ENCODE measurements around the gene DLG2. TPM values are rescaled to one million over a fixed set of nuclear protein-coding genes. Genes with fewer than 3 reads are reported as not detected.

The DLG2 gene
- total RNA-seq, 3 donors from 2014 or later: 4.3 to 12.3 (median 6.9) TPM

DNA sequence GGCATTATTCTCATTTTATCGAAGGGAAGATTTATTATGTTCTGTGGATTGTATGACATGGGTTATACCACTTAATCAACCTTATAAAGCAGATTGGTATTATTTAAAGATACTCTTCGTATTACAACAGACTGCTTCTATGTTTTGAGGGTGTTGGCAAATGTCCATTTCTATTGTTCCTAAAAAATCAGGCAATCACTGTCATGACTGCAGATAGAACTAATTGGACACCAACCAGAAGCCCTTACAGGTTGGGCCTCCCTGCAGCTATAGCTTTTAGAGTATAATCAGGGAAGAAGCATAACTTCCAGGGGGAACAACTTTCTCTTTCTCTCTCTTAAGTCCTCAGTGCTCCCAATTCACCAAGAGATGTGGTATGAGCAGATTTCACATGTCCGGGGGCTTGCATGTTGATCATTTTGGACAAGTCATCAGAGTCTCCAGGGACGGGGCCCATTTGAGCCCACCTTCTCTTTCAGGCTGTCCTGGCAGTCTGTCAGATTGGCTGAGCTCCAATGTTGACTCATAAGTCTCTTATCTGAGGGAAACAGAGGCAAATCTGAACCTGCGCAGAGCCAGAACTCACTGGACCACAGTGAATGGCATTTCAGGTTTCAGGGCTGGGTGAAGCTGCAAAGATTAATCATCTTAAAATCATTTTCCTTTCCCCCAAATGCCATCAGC, 2077.0 kb downstream of the DLG2 start:
- no peak for TF ChIP-seq POLR2A (IDR thresholded peaks at IDR 0.05)
- TF ChIP-seq, protein P1, sequence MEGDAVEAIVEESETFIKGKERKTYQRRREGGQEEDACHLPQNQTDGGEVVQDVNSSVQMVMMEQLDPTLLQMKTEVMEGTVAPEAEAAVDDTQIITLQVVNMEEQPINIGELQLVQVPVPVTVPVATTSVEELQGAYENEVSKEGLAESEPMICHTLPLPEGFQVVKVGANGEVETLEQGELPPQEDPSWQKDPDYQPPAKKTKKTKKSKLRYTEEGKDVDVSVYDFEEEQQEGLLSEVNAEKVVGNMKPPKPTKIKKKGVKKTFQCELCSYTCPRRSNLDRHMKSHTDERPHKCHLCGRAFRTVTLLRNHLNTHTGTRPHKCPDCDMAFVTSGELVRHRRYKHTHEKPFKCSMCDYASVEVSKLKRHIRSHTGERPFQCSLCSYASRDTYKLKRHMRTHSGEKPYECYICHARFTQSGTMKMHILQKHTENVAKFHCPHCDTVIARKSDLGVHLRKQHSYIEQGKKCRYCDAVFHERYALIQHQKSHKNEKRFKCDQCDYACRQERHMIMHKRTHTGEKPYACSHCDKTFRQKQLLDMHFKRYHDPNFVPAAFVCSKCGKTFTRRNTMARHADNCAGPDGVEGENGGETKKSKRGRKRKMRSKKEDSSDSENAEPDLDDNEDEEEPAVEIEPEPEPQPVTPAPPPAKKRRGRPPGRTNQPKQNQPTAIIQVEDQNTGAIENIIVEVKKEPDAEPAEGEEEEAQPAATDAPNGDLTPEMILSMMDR (IDR thresholded peaks at IDR 0.05): no peak
- TF ChIP-seq POLR2AphosphoS5 (IDR thresholded peaks at IDR 0.05): no peak
- no peak overlapping the region for H3K4me3 ChIP-seq
- no peaks in the 10 kb centered on the region for H3K4me1 ChIP-seq
- no peaks in the 10 kb centered on the region for H3K27me3 ChIP-seq
- intact Hi-C loops (cut with DNase I; ENCODE audit: low total_unique reads): no loop called here
- H3K27ac ChIP-seq: no peak overlapping the region
- H3K36me3 ChIP-seq: no peaks in the 10 kb centered on the region
- DNase-seq (ENCODE audit: low spot score in 2 of 2): no peak
- H3K9me3 ChIP-seq: no peaks in the 10 kb centered on the region

DNA sequence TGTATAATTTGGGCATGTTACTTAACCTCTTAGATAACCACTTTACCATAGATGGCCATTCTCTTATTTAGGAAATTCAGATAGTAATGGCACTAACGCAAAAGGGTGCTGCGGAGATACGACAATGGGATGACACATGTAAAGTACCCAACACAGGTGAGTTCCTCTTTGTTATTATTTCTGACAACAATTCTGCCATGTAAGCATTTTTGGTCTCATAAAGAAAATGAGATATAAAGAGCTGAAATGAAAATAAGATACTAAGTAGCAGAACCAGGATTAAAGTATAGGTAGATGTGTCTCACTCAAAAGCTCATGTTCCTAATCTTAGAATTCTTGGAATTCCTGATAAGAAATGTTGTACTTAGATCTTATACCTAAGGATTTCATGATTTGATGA, 2080.8 kb downstream of the DLG2 start:
- Histone ChIP-seq H3K4me1 (no peaks in the 10 kb centered on the region), H3K4me3 (no peak overlapping the region), H3K27ac (no peak overlapping the region), H3K27me3 (no peaks in the 10 kb centered on the region), H3K36me3 (no peaks in the 10 kb centered on the region), H3K9me3 (no peaks in the 10 kb centered on the region)
- TF ChIP-seq POLR2AphosphoS5 (IDR thresholded peaks at IDR 0.05): no peak
- TF ChIP-seq, protein P1 (IDR thresholded peaks at IDR 0.05): no peak
- no peak for TF ChIP-seq POLR2A (IDR thresholded peaks at IDR 0.05)
- DNase-seq (ENCODE audit: low spot score in 2 of 2): no peak
- intact Hi-C loops (cut with DNase I; ENCODE audit: low total_unique reads): no loop called here

DNA sequence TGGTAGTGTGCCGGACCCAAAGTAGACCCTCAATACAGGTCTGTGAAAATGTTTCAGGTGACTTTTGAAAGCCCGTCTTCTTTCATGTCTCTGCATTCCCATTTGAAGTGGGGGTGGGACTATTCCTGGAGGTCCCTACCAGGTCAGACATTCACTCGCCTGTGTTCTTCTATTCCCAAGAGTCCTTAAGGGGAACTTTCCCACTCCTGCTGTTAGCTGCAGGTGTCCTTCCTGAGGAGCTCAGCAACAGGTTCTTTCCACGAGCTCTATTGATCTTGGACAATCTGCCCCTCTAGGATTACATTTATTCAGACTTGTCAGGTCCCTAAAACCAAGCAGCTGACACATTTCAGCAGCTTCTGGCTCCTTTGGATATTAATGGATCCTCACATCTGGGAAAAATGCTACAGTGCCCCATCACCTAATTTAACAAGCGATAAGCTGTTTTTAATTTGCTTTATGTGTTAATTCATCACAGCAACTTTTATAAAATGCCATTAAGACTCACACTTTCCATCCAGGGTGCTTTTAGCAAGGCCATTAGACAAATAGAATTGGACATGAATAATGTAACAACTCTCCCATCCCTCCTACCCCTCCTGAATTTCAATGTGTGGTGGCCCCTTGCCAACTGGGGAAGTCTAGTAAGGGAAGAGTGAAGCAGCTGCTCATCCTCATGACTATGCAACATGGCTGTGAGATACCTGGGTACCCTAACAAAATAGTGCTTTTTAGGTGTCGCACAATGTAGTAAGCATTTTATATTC, 2081.5 kb downstream of the DLG2 start:
- H3K27ac ChIP-seq: no peak overlapping the region
- H3K4me3 ChIP-seq: no peak overlapping the region
- H3K4me1 ChIP-seq: no peaks in the 10 kb centered on the region
- TF ChIP-seq POLR2A (IDR thresholded peaks at IDR 0.05) (no peak), POLR2AphosphoS5 (IDR thresholded peaks at IDR 0.05) (no peak)
- TF ChIP-seq, protein P1 (IDR thresholded peaks at IDR 0.05): no peak
- H3K9me3 ChIP-seq: no peaks in the 10 kb centered on the region
- no peaks in the 10 kb centered on the region for H3K27me3 ChIP-seq
- no peak for DNase-seq (ENCODE audit: low spot score in 2 of 2)
- intact Hi-C loops (cut with DNase I; ENCODE audit: low total_unique reads): no loop called here
- H3K36me3 ChIP-seq: no peaks in the 10 kb centered on the region

DNA sequence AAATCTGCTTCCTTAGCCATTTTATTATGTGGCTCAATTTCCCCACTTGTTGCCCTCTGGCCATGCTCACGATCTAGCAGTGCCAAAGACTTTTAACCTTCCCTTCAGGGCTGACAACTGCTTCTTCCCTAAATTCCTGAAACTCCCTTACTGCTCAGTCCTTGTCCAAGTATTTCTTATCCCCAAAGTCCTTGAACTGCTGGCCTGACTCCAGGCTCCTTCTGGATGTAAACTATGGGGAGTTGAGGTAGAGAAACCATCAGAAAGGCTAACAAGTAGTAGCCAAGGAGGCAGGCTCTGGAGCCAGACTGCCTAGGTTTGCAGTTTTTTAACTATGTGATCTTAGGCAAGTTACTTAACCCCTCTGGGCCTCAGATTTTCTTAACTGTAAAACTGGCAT, 2082.3 kb downstream of the DLG2 start:
- no peaks in the 10 kb centered on the region for H3K36me3 ChIP-seq
- DNase-seq (ENCODE audit: low spot score in 2 of 2): no peak
- TF ChIP-seq, protein P1 (IDR thresholded peaks at IDR 0.05): no peak
- TF ChIP-seq POLR2AphosphoS5 (IDR thresholded peaks at IDR 0.05): no peak
- no peak for TF ChIP-seq POLR2A (IDR thresholded peaks at IDR 0.05)
- H3K27ac ChIP-seq: no peak overlapping the region
- no peaks in the 10 kb centered on the region for H3K4me1 ChIP-seq
- H3K4me3 ChIP-seq: no peak overlapping the region
- no peaks in the 10 kb centered on the region for H3K9me3 ChIP-seq
- no peaks in the 10 kb centered on the region for H3K27me3 ChIP-seq
- intact Hi-C loops (cut with DNase I; ENCODE audit: low total_unique reads): no loop called here
